ENCODE data around the gene IKZF1. TPM values are rescaled to one million over a fixed set of nuclear protein-coding genes. Genes with fewer than 3 reads are reported as not detected.

Gene IKZF1
- total RNA-seq, 6 experiments from 2014 or later: not detected

DNA sequence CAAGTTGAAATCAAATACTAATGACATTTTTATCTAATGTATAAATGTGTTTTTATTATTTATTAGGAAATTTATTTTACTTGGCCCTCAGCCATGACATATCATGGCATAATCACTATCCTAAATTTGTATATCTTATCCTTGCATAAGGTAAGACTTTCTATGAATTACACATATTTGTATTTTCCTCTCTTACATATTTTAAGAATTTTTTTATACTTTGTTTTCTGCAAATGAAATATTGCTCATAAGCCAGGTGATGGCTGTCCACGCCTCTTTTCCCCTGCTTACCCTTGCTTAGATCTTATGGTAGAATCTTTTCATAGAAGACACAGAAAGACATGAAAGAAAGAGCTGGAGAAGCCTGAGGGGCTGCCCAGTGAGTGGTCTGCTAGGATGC, 48.2 kb downstream of the IKZF1 start:
- Mint-ChIP-seq H3K4me1 (ENCODE audit: low read depth) (no peaks in the 10 kb centered on the region), H3K9me3 (no peaks in the 10 kb centered on the region), H3K27me3 (ENCODE audit: insufficient read depth) (peaks cover 22% of the 10 kb centered on the region), H3K27ac (no peak overlapping the region), H3K36me3 (ENCODE audit: low read depth) (no peaks in the 10 kb centered on the region), H3K4me3 (no peak overlapping the region)
- no peak for DNase-seq
- TF ChIP-seq CTCF (IDR thresholded peaks at IDR 0.05): no peak

DNA sequence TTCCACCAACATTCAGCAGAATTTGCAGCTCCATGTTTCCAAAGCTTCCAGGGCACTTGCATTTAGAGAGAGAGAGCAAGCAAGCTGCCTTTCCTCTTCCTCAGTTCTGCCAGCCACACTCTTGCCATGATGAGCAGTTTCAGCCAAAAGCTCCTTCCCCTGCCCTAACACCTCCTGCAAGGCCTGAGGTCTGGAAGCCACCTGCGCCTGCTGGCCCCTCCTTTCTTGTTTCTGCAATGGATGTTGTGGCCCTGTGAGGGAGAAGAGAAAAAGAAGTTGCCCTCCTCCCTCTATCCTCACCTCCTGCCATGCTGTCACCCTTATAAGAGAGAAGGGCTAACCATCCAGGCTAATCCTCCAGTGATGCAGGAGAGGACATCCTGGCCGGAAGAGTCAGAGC, 48.7 kb downstream of the IKZF1 start:
- no peak overlapping the region for H3K4me3 Mint-ChIP-seq
- H3K27me3 Mint-ChIP-seq (ENCODE audit: insufficient read depth): peaks cover 23% of the 10 kb centered on the region
- H3K4me1 Mint-ChIP-seq (ENCODE audit: low read depth): no peaks in the 10 kb centered on the region
- no peaks in the 10 kb centered on the region for H3K36me3 Mint-ChIP-seq (ENCODE audit: low read depth)
- TF ChIP-seq CTCF (IDR thresholded peaks at IDR 0.05): no peak
- no peak for DNase-seq
- no peak overlapping the region for H3K27ac Mint-ChIP-seq
- H3K9me3 Mint-ChIP-seq: no peaks in the 10 kb centered on the region

GRCh38 chr7:50353894-50354595, 49.5 kb downstream of the IKZF1 start:
- Mint-ChIP-seq H3K27me3 (ENCODE audit: insufficient read depth) (peaks cover 23% of the 10 kb centered on the region), H3K4me1 (ENCODE audit: low read depth) (no peaks in the 10 kb centered on the region), H3K36me3 (ENCODE audit: low read depth) (no peaks in the 10 kb centered on the region), H3K27ac (no peak overlapping the region), H3K4me3 (no peak overlapping the region), H3K9me3 (no peaks in the 10 kb centered on the region)
- TF ChIP-seq CTCF (IDR thresholded peaks at IDR 0.05): no peak
- no peak for DNase-seq

GRCh38 chr7:50355817-50356178, 51.3 kb downstream of the IKZF1 start:
- H3K4me1 Mint-ChIP-seq (ENCODE audit: low read depth): no peaks in the 10 kb centered on the region
- no peak for DNase-seq
- TF ChIP-seq CTCF (IDR thresholded peaks at IDR 0.05): no peak
- peaks cover 26% of the 10 kb centered on the region for H3K27me3 Mint-ChIP-seq (ENCODE audit: insufficient read depth)
- H3K27ac Mint-ChIP-seq: no peak overlapping the region
- no peaks in the 10 kb centered on the region for H3K9me3 Mint-ChIP-seq
- H3K36me3 Mint-ChIP-seq (ENCODE audit: low read depth): no peaks in the 10 kb centered on the region
- no peak overlapping the region for H3K4me3 Mint-ChIP-seq

- no peaks in the 10 kb centered on the region for H3K9me3 Mint-ChIP-seq
- no peaks in the 10 kb centered on the region for H3K4me1 Mint-ChIP-seq (ENCODE audit: low read depth)
- no peaks in the 10 kb centered on the region for H3K36me3 Mint-ChIP-seq (ENCODE audit: low read depth)
- H3K27ac Mint-ChIP-seq: no peak overlapping the region
- H3K4me3 Mint-ChIP-seq: no peak overlapping the region
- DNase-seq: no peak
- H3K27me3 Mint-ChIP-seq (ENCODE audit: insufficient read depth): peaks cover 28% of the 10 kb centered on the region
- no peak for TF ChIP-seq CTCF (IDR thresholded peaks at IDR 0.05)
Observed at GRCh38 chr7:50356212-50356944, 51.9 kb downstream of the IKZF1 start.

Data from HFFc6 (cell line).